GM08714 (cell line): ENCODE data around the gene GJD4.

ENCODE experiments used
- H3K4me3 ChIP-seq: fragments of 200-500 bp; sonication (Bioruptor generic); 2 replicates; pipeline ENCODE4 v1.5.1; 2014; ENCODE audit warnings: mild to moderate bottlenecking, low read length, inconsistent platforms
- ZNF274 ChIP-seq: IDR thresholded peaks from 2 replicates; pipeline ENCODE4 v1.6.1; 2012; ENCODE audit warnings: mild to moderate bottlenecking, low read depth, low read length

GJD4 gene

DNA sequence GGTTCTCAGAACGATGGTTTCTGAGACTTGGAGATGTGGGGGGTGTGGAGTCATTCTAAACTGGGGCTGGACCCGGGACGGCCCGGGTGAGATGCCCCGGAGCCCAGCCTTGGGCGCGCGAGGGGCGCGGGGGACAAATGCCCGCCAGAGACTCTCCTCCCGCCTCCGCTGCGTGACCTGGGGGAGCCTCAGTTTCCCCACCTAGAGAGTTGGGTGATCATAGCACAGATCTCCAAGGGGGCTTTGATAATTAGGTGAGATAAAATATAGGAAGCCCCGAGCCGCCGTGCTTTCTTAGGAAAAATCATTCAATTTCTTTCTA lies 37.6 kb downstream of the GJD4 start:
- no peak for TF ChIP-seq ZNF274
- H3K4me3 ChIP-seq = peak overlapping the region; percentile 72; the same call in 1 of the 2 replicates

GRCh38 chr10:35643151-35644049 lies 38.3 kb downstream of the GJD4 start:
- peak overlapping the region; percentile 72; the same call in 1 of the 2 replicates for H3K4me3 ChIP-seq
- TF ChIP-seq ZNF274 = no peak

DNA sequence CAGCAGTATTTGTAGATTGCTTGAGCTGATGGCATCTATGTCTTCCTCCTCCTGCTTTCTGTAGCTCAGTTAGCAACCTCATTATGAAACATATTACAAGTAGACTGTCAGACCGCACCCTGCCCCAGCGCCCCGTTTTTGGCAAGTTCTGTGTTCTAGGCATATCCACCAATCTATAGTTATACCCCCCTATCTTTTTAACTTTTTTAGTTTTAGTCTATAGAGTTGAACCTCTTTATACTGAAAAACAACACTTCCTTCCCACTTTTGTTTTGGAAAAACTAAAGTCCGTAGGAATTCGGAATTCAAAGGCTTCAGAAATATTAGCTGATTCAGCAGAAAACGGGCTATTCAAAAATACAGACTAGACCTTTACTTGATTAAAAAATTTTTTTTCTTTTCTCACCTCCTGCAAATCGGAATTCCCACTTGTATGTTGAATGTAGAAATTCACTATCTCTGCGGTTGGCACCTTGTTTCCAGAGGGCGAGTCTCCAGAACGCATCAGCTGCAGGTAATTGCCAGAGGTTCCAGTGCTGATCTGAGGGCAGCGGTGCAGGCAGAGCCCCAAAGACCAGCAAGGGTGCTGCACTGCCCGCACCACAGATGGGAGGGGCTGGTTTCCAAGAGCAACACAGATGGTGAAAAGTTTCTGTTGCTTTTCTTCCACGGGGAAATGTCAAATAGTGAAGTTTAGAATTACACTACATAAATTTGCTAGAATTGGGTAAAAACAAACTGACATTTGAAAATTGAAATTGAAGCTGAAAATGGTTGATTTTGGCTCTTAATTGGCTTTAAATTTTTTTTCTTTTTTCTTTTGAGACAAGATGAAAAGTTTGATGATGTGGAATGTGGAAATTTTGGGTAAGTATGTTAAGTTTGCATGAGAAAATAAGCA lies 39.2 kb downstream of the GJD4 start:
- no peak for TF ChIP-seq ZNF274
- H3K4me3 ChIP-seq = peak overlapping the region; percentile 72; the same call in 1 of the 2 replicates

GRCh38 chr10:35650894-35651293 lies 45.8 kb downstream of the GJD4 start:
- no peak overlapping the region for H3K4me3 ChIP-seq
- TF ChIP-seq ZNF274 = no peak

DNA sequence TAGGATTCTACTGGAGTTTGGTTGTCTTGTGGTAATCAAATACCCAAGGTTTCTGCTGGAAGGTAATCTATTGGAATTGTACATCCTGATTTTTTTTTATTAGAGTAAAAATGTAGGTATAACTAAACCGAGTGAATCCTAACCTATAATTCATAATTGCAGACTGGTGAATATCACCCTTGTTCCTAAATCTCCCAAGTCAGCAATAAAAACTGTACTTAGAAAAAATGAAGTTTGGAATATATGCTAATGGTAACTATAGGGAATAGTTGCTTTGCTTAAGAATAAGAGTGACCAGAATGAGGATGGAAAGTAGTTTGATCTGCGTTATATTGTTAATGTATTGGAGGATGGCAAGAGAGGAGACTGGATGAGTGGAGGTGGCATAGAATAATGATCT lies 47.7 kb downstream of the GJD4 start:
- no peak overlapping the region for H3K4me3 ChIP-seq
- TF ChIP-seq ZNF274 = no peak

GRCh38 chr10:35657621-35658020 lies 52.5 kb downstream of the GJD4 start:
- no peak for TF ChIP-seq ZNF274
- no peak overlapping the region for H3K4me3 ChIP-seq
